ENCODE measurements around the gene CNOT6. TPM values are rescaled to one million over a fixed set of nuclear protein-coding genes. Genes with fewer than 3 reads are reported as not detected.
A peak's percentile ranks its signal among the peaks of the same experiment; 100 is the strongest.

CNOT6 gene
- total and polyA plus RNA-seq, 10 of the 15 experiments (the other 5 are each of a cell fraction or from before 2014, with no cell fraction given), result 3.8 to 22.1 (median 12.1) TPM

- peak; percentile 17 for DNase-seq (ENCODE audit: low read depth, low spot score)
- peak; percentile 91 for FAIRE-seq
- in situ Hi-C loops (cut with MboI), result no loop called here
- Histone ChIP-seq H3K4me3 (no peak overlapping the region), H3K36me3 (ENCODE audit: control insufficient read depth in 2 of 2, insufficient read depth in 2 of 2, low read length in 1 of 2) (no peaks in the 10 kb centered on the region), H2AFZ (ENCODE audit: control insufficient read depth, low read depth, low read length) (no peak overlapping the region), H3K27me3 (replicated peaks in 1 of 2; ENCODE audit: control insufficient read depth in 2 of 2, insufficient read depth in 2 of 2, low read length in 1 of 2) (no peaks in the 10 kb centered on the region), H4K20me1 (ENCODE audit: control insufficient read depth, insufficient read depth) (no peaks in the 10 kb centered on the region; the same call in 1 of the 2 replicates), H3K27ac (ENCODE audit: control insufficient read depth, insufficient read depth) (no peak overlapping the region), H3K4me1 (ENCODE audit: control insufficient read depth, insufficient read depth, low read length) (no peaks in the 10 kb centered on the region), H3K9me3 (replicated peaks; ENCODE audit: control insufficient read depth, insufficient read depth, low read length) (no peaks in the 10 kb centered on the region), H3K4me2 (ENCODE audit: control insufficient read depth, insufficient read depth) (no peak overlapping the region), H3K9ac (ENCODE audit: control insufficient read depth, insufficient read depth, low read length) (no peak overlapping the region), H3K79me2 (ENCODE audit: control insufficient read depth, insufficient read depth, low read length) (no peaks in the 10 kb centered on the region)
- TF ChIP-seq YY1 (IDR thresholded peaks at IDR 0.05; ENCODE audit: low read depth, low read length) (0 out of 2 replicates have a peak, but pooled peaks have one; percentile 12), SPI1 (IDR thresholded peaks at IDR 0.05; ENCODE audit: borderline replicate concordance, insufficient read depth, low read depth, low read length) (no peak), CREM (IDR thresholded peaks at IDR 0.05; ENCODE audit: low read depth) (no peak), RAD21 (IDR thresholded peaks at IDR 0.05; ENCODE audit: insufficient read depth, low read depth, low read length) (peak; percentile 61), SMC3 (IDR thresholded peaks at IDR 0.05; ENCODE audit: borderline replicate concordance, low read length) (peak; percentile 81), ZNF384 (IDR thresholded peaks at IDR 0.05; ENCODE audit: borderline replicate concordance, low read depth, low read length) (no peak), FOXK2 (IDR thresholded peaks at IDR 0.05) (no peak), E4F1 (IDR thresholded peaks at IDR 0.05; ENCODE audit: borderline replicate concordance, partially characterized antibody) (no peak), CTCF (IDR thresholded peaks at IDR 0.05 in 2 of 3, conservative IDR thresholded peaks at IDR 0.05 in 1 of 3; ENCODE audit: control insufficient read depth in 2 of 3, extremely low read depth in 1 of 3, insufficient read depth in 1 of 3, low read depth in 3 of 3, low read length in 3 of 3) (peak; percentile 79 to 86 (median 83)), BRCA1 (IDR thresholded peaks at IDR 0.05; ENCODE audit: low read depth, low read length) (no peak)
- peak; percentile 84 for ATAC-seq
- ChIA-PET POLR2A (no interaction called here), SMC1A (ENCODE audit: uncharacterized antibody, unreplicated experiment) (interaction anchor here (0.6 to 1.3 kb wide), 3 partner anchors 22 to 83 kb away, joined by 3 to 6 read pairs (median 3); no protein-coding TSS in a partner anchor), RAD21 (ENCODE audit: unreplicated experiment) (interaction anchor here (1.2 kb wide), 1 partner anchor 112 kb away, joined by 3 read pairs; no protein-coding TSS in a partner anchor), CTCF (interaction anchor here (0.7 to 2.3 kb wide), 12 partner anchors 25 to 315 kb away, joined by 3 to 6 read pairs (median 4); no protein-coding TSS in a partner anchor)
- BruUV-seq (replicated peaks), result no TSS peak
- intact Hi-C loops (cut with micrococcal nuclease; ENCODE audit: unreplicated experiment), result loop anchor here (2.0 to 10.0 kb wide), 3 partner anchors 113 to 481 kb away; partner anchors contain the start of genes CNOT6 and MAPK9
- 31% methylated on average over 11 of the region's 11 CpGs for WGBS (ENCODE audit: insufficient coverage, insufficient replicate concordance, low lambda C conversion rate, missing lambda C conversion rate)
These were observed 111.5 kb downstream of the CNOT6 start for GRCh38 chr5:180605554-180606214.

All from GM12878 (cell line).